ENCODE data around the gene SLC22A13.
"Not testable (repeated sequence)": the region's sequence is repeated elsewhere in the genome, so short reads cannot be mapped to it uniquely, and the experiment has no call there.

SLC22A13 gene

DNA sequence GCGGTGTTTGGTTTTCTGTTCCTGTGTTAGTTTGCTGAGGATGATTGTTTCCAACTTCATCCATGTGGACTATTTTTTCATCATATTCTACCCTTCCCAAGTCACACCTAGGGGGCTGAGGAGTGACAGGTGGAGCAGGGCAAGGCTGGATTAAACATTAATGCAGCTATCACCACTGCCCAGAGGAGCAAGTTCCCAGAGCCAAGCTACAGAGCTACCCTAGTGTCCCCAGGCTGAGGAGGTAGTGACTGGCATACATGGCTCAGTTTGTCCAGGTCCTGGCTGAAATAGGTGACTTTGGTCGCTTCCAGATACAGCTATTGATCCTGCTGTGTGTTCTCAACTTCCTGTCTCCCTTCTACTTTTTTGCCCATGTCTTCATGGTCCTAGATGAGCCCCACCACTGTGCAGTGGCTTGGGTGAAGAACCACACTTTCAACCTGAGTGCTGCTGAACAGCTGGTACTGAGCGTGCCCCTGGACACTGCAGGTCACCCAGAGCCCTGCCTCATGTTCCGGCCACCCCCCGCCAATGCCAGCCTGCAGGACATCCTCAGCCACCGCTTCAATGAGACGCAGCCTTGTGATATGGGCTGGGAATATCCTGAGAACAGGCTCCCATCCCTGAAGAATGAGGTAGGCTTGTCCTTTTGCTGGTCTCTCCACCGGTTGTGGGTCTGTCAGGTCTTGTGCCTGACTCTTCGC, at the start of gene SLC22A13:
TSS of gene SLC22A13 (plus strand) at position 209 of the 704 bp plus-strand sequence. CDS start at position 258, 49 bp downstream.
- Mint-ChIP-seq H3K9me3 (peaks cover 2% of the 10 kb centered on the region), H3K4me1 (peaks cover 20% of the 10 kb centered on the region), H3K27me3 (no peaks in the 10 kb centered on the region), H3K27ac (ENCODE audit: low read depth) (no peak within 1 kb of the TSS), H3K36me3 (ENCODE audit: insufficient read depth) (peaks cover 2% of the 10 kb centered on the region), H3K4me3 (no peak within 1 kb of the TSS)
- no peak for DNase-seq (ENCODE audit: low spot score in 2 of 2)
- ATAC-seq (replicated peaks; ENCODE audit: extremely low read depth, poor library complexity, severe bottlenecking): no peak

DNA sequence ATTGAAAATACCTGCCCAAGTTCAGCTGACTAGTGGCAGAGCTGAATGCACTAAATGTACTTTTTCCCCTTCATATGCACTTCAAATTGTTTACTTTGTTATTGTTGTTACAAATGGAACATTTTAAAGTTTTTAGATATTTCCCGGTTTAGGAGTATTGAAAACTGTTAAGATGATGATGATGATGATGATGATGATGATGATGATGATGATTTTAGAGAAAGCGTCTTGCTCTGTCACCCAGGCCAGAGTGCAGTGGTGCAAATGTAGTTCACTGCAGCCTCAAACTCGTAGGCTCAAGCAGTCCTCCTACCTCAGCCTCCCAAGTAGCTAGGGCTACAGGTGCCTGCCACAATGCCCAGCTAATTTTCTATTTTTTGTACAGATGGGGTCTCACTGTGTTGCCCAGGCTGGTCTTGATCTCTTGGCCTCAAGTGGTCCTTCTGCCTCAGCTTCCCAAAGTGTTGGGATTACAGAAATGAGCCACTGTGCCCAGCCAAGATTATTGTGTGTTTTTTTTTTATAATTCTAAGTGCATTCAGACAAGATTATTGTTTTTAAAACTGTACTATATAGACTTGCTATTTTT, 45.9 kb upstream of the SLC22A13 start:
- peaks cover 26% of the 10 kb centered on the region for H3K36me3 Mint-ChIP-seq (ENCODE audit: insufficient read depth)
- no peak overlapping the region for H3K27ac Mint-ChIP-seq (ENCODE audit: low read depth)
- no peak overlapping the region for H3K4me3 Mint-ChIP-seq
- peaks cover 15% of the 10 kb centered on the region for H3K4me1 Mint-ChIP-seq
- no peak for DNase-seq (ENCODE audit: low spot score in 2 of 2)
- no peaks in the 10 kb centered on the region for H3K27me3 Mint-ChIP-seq
- no peaks in the 10 kb centered on the region for H3K9me3 Mint-ChIP-seq
- ATAC-seq (replicated peaks; ENCODE audit: extremely low read depth, poor library complexity, severe bottlenecking): no peak

- Mint-ChIP-seq H3K27ac (ENCODE audit: low read depth) (peak overlapping the region; percentile 23), H3K9me3 (no peaks in the 10 kb centered on the region), H3K4me1 (peaks cover 9% of the 10 kb centered on the region), H3K36me3 (ENCODE audit: insufficient read depth) (peaks cover 28% of the 10 kb centered on the region), H3K27me3 (no peaks in the 10 kb centered on the region), H3K4me3 (no peak overlapping the region)
- DNase-seq (ENCODE audit: low spot score in 2 of 2): no peak
- no peak for ATAC-seq (replicated peaks; ENCODE audit: extremely low read depth, poor library complexity, severe bottlenecking)
Observed at GRCh38 chr3:38221005-38221404, 44.6 kb upstream of the SLC22A13 start.

- Mint-ChIP-seq H3K27ac (ENCODE audit: low read depth) (no peak overlapping the region), H3K4me3 (no peak overlapping the region), H3K36me3 (ENCODE audit: insufficient read depth) (peaks cover 26% of the 10 kb centered on the region), H3K9me3 (no peaks in the 10 kb centered on the region), H3K27me3 (no peaks in the 10 kb centered on the region), H3K4me1 (peaks cover 9% of the 10 kb centered on the region)
- DNase-seq (ENCODE audit: low spot score in 2 of 2) (no peak), ATAC-seq (replicated peaks; ENCODE audit: extremely low read depth, poor library complexity, severe bottlenecking) (no peak)
Observed at GRCh38 chr3:38222032-38222634, 43.5 kb upstream of the SLC22A13 start.

DNA sequence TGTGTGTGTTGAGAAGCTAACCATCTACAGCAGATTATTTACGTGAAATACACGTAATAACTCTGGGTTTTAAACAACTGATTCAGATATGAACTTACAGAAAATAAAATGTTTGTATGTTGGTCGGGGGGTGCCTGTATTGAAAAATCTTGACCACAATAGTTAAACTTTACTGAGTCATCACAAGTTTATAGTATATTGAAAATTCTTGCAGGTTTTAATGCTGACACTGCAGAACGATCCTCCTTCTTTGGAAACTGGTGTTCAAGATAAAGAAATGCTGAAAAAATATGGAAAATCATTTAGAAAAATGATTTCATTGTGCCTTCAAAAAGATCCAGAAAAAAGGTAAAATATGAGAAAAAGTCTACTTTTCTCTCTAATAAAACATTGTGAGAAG, 41.3 kb upstream of the SLC22A13 start:
- Mint-ChIP-seq H3K27ac (ENCODE audit: low read depth) (peak overlapping the region; percentile 19), H3K4me3 (no peak overlapping the region), H3K36me3 (ENCODE audit: insufficient read depth) (peaks cover 23% of the 10 kb centered on the region), H3K27me3 (no peaks in the 10 kb centered on the region), H3K4me1 (no peaks in the 10 kb centered on the region), H3K9me3 (no peaks in the 10 kb centered on the region)
- DNase-seq (ENCODE audit: low spot score in 2 of 2) (no peak), ATAC-seq (replicated peaks; ENCODE audit: extremely low read depth, poor library complexity, severe bottlenecking) (no peak)

- H3K4me3 Mint-ChIP-seq: no peak overlapping the region
- ATAC-seq (replicated peaks; ENCODE audit: extremely low read depth, poor library complexity, severe bottlenecking) (no peak), DNase-seq (ENCODE audit: low spot score in 2 of 2) (no peak)
- H3K27me3 Mint-ChIP-seq: no peaks in the 10 kb centered on the region
- no peaks in the 10 kb centered on the region for H3K4me1 Mint-ChIP-seq
- peaks cover 36% of the 10 kb centered on the region for H3K36me3 Mint-ChIP-seq (ENCODE audit: insufficient read depth)
- H3K9me3 Mint-ChIP-seq: no peaks in the 10 kb centered on the region
- H3K27ac Mint-ChIP-seq (ENCODE audit: low read depth): no peak overlapping the region
Observed at GRCh38 chr3:38226273-38226672, 39.3 kb upstream of the SLC22A13 start.

- Mint-ChIP-seq H3K4me3 (no peak overlapping the region), H3K4me1 (no peaks in the 10 kb centered on the region), H3K9me3 (no peaks in the 10 kb centered on the region), H3K27ac (ENCODE audit: low read depth) (no peak overlapping the region), H3K36me3 (ENCODE audit: insufficient read depth) (peaks cover 34% of the 10 kb centered on the region), H3K27me3 (no peaks in the 10 kb centered on the region)
- ATAC-seq (replicated peaks; ENCODE audit: extremely low read depth, poor library complexity, severe bottlenecking): no peak
- no peak for DNase-seq (ENCODE audit: low spot score in 2 of 2)
Observed at GRCh38 chr3:38227989-38228388, 37.6 kb upstream of the SLC22A13 start.

DNA sequence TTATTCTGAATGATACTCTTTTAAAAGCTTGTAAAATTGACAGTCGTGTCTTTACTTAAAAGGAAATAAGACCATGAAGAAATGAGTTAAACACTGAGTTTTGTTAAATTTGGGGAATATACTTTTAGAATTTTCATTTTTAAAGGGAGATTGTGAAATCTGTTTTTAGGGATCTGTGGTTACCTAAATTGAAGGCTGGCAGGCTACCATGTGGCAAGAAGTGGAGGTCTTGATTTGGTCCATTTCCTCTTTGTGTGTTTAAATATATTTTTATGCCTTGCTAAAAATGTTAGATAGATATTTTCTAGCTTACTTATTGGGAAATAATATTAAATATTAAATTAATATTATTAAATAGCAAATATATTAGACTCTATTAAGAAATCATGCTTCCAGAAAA, 36.6 kb upstream of the SLC22A13 start:
- Mint-ChIP-seq H3K27me3 (no peaks in the 10 kb centered on the region), H3K4me1 (peaks cover 5% of the 10 kb centered on the region), H3K27ac (ENCODE audit: low read depth) (no peak overlapping the region), H3K4me3 (no peak overlapping the region), H3K36me3 (ENCODE audit: insufficient read depth) (peaks cover 34% of the 10 kb centered on the region), H3K9me3 (no peaks in the 10 kb centered on the region)
- ATAC-seq (replicated peaks; ENCODE audit: extremely low read depth, poor library complexity, severe bottlenecking) (no peak), DNase-seq (ENCODE audit: low spot score in 2 of 2) (no peak)

- DNase-seq (ENCODE audit: low spot score in 2 of 2): no peak
- no peak overlapping the region for H3K4me3 Mint-ChIP-seq
Observed at GRCh38 chr3:38232701-38233100, 32.9 kb upstream of the SLC22A13 start.

GRCh38 chr3:38235466-38235865, 30.1 kb upstream of the SLC22A13 start:
- H3K36me3 Mint-ChIP-seq (ENCODE audit: insufficient read depth): peaks cover 43% of the 10 kb centered on the region
- H3K27me3 Mint-ChIP-seq: no peaks in the 10 kb centered on the region
- peaks cover 16% of the 10 kb centered on the region for H3K4me1 Mint-ChIP-seq
- H3K27ac Mint-ChIP-seq (ENCODE audit: low read depth): peak overlapping the region; percentile 10
- no peak for DNase-seq (ENCODE audit: low spot score in 2 of 2)
- peaks cover 9% of the 10 kb centered on the region for H3K9me3 Mint-ChIP-seq
- no peak for ATAC-seq (replicated peaks; ENCODE audit: extremely low read depth, poor library complexity, severe bottlenecking)
- H3K4me3 Mint-ChIP-seq: no peak overlapping the region

More at GRCh38 chr3:38232701-38233100, 32.9 kb upstream of the SLC22A13 start:
- H3K27me3 Mint-ChIP-seq: no peaks in the 10 kb centered on the region
- no peak for ATAC-seq (replicated peaks; ENCODE audit: extremely low read depth, poor library complexity, severe bottlenecking)
- no peaks in the 10 kb centered on the region for H3K9me3 Mint-ChIP-seq
- H3K27ac Mint-ChIP-seq (ENCODE audit: low read depth): no peak overlapping the region
- H3K4me1 Mint-ChIP-seq: peaks cover 11% of the 10 kb centered on the region
- H3K36me3 Mint-ChIP-seq (ENCODE audit: insufficient read depth): peaks cover 33% of the 10 kb centered on the region

- Mint-ChIP-seq H3K27ac (ENCODE audit: low read depth) (no peak overlapping the region), H3K9me3 (peaks cover 9% of the 10 kb centered on the region), H3K4me1 (peaks cover 16% of the 10 kb centered on the region), H3K27me3 (no peaks in the 10 kb centered on the region), H3K4me3 (no peak overlapping the region), H3K36me3 (ENCODE audit: insufficient read depth) (peaks cover 37% of the 10 kb centered on the region)
- ATAC-seq (replicated peaks; ENCODE audit: extremely low read depth, poor library complexity, severe bottlenecking): no peak
- DNase-seq (ENCODE audit: low spot score in 2 of 2): no peak
Observed at GRCh38 chr3:38238416-38239008, 27.1 kb upstream of the SLC22A13 start.

DNA sequence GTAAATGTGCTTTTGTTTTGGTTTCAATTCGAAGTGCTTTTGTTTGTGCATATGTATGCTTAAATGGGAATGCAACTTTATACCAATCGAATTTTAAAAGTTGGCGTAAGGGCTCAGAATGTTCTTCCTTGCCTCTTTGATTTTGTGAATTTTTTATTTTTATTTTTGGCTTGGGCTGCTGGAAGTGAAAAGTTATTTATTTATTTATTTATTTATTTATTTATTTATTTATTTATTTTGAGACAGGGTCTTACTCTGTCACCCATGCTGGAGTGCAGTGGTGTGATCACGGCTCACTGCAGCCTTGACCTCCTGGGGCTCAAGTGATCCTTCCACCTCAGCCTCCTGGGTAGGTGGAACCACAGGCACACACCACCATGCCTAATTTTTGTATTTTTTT, 22.8 kb upstream of the SLC22A13 start:
- not testable (repeated sequence) for H3K27me3 Mint-ChIP-seq; DNase-seq (ENCODE audit: low spot score in 2 of 2); H3K4me3 Mint-ChIP-seq; ATAC-seq (replicated peaks; ENCODE audit: extremely low read depth, poor library complexity, severe bottlenecking); H3K27ac Mint-ChIP-seq (ENCODE audit: low read depth); H3K9me3 Mint-ChIP-seq
- Mint-ChIP-seq H3K4me1 (peaks cover 10% of the 10 kb centered on the region), H3K36me3 (ENCODE audit: insufficient read depth) (peaks cover 44% of the 10 kb centered on the region)

DNA sequence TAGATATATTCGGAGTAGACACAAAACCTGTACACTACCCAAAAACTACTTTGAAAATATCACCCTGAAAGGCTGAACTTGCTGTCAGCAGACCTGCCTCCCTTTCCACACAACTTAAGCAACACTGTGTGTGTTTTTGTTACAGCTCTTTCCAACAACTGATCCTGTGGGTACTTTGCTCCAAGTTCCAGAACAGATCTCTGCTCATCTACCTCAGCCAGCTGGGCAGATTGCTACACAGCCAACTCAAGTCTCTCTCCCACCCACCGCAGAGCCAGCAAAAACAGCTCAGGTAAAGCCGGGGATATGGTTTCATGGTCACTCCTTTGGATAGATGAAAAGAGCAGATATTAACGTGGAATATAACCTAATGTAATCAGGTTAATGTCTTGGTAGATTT, 19.7 kb upstream of the SLC22A13 start:
- no peaks in the 10 kb centered on the region for H3K9me3 Mint-ChIP-seq
- ATAC-seq (replicated peaks; ENCODE audit: extremely low read depth, poor library complexity, severe bottlenecking): no peak
- no peak for DNase-seq (ENCODE audit: low spot score in 2 of 2)
- peaks cover 35% of the 10 kb centered on the region for H3K36me3 Mint-ChIP-seq (ENCODE audit: insufficient read depth)
- peaks cover 5% of the 10 kb centered on the region for H3K4me1 Mint-ChIP-seq
- H3K27me3 Mint-ChIP-seq: no peaks in the 10 kb centered on the region
- H3K4me3 Mint-ChIP-seq: no peak overlapping the region
- no peak overlapping the region for H3K27ac Mint-ChIP-seq (ENCODE audit: low read depth)

Data from central memory CD8-positive, alpha-beta T cell (primary cell).